Measurements from ENCODE around the gene INTS14.
A peak's percentile ranks its signal among the peaks of the same experiment; 100 is the strongest.

INTS14 gene

GRCh38 chr15:65530318-65531111 lies 80.4 kb downstream of the INTS14 start, which contains the start of gene HACD3:
Gene HACD3, plus strand, starts transcription at chr15:65530463. Its CDS starts 169 bp downstream, at chr15:65530632.
- peak; percentile 75 for DNase-seq (ENCODE audit: low spot score)

- no peak for DNase-seq (ENCODE audit: low spot score)
These were observed 81.1 kb downstream of the INTS14 start for GRCh38 chr15:65529762-65530317.

All from pons (tissue), 1 donor.